Measurements from ENCODE around the gene CMTM3.

GRCh38 chr16:66641387-66641786 is 36.9 kb downstream of the CMTM3 start:
- TF ChIP-seq, protein P1, sequence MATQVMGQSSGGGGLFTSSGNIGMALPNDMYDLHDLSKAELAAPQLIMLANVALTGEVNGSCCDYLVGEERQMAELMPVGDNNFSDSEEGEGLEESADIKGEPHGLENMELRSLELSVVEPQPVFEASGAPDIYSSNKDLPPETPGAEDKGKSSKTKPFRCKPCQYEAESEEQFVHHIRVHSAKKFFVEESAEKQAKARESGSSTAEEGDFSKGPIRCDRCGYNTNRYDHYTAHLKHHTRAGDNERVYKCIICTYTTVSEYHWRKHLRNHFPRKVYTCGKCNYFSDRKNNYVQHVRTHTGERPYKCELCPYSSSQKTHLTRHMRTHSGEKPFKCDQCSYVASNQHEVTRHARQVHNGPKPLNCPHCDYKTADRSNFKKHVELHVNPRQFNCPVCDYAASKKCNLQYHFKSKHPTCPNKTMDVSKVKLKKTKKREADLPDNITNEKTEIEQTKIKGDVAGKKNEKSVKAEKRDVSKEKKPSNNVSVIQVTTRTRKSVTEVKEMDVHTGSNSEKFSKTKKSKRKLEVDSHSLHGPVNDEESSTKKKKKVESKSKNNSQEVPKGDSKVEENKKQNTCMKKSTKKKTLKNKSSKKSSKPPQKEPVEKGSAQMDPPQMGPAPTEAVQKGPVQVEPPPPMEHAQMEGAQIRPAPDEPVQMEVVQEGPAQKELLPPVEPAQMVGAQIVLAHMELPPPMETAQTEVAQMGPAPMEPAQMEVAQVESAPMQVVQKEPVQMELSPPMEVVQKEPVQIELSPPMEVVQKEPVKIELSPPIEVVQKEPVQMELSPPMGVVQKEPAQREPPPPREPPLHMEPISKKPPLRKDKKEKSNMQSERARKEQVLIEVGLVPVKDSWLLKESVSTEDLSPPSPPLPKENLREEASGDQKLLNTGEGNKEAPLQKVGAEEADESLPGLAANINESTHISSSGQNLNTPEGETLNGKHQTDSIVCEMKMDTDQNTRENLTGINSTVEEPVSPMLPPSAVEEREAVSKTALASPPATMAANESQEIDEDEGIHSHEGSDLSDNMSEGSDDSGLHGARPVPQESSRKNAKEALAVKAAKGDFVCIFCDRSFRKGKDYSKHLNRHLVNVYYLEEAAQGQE (IDR thresholded peaks at IDR 0.05) = no peak
- TF ChIP-seq MAX (IDR thresholded peaks at IDR 0.05) (no peak), SP1 (IDR thresholded peaks at IDR 0.05) (no peak), GABPA (IDR thresholded peaks at IDR 0.05 in 1 of 2, conservative IDR thresholded peaks at IDR 0.05 in 1 of 2) (no peak), FOXA1 (IDR thresholded peaks at IDR 0.05) (no peak), TAF1 (conservative IDR thresholded peaks at IDR 0.05) (no peak), RXRA (IDR thresholded peaks at IDR 0.05) (no peak), RAD21 (IDR thresholded peaks at IDR 0.05) (no peak)
- TF ChIP-seq, protein P2, sequence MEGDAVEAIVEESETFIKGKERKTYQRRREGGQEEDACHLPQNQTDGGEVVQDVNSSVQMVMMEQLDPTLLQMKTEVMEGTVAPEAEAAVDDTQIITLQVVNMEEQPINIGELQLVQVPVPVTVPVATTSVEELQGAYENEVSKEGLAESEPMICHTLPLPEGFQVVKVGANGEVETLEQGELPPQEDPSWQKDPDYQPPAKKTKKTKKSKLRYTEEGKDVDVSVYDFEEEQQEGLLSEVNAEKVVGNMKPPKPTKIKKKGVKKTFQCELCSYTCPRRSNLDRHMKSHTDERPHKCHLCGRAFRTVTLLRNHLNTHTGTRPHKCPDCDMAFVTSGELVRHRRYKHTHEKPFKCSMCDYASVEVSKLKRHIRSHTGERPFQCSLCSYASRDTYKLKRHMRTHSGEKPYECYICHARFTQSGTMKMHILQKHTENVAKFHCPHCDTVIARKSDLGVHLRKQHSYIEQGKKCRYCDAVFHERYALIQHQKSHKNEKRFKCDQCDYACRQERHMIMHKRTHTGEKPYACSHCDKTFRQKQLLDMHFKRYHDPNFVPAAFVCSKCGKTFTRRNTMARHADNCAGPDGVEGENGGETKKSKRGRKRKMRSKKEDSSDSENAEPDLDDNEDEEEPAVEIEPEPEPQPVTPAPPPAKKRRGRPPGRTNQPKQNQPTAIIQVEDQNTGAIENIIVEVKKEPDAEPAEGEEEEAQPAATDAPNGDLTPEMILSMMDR (IDR thresholded peaks at IDR 0.05; ENCODE audit: low read depth, low read length, missing input control) = no peak

All from liver (tissue), 3 donors.